NCI-H2081 treated with DMSO at 0.1 percent for 48 hours (cell line): ENCODE data around the gene NLN.
"Not testable (repeated sequence)": the region's sequence is repeated elsewhere in the genome, so short reads cannot be mapped to it uniquely, and the experiment has no call there.

Experiments used
- DNase-seq: peaks from one replicate; lab custom pipeline; 2025; lab: John Stamatoyannopoulos, UW

The NLN gene

DNA sequence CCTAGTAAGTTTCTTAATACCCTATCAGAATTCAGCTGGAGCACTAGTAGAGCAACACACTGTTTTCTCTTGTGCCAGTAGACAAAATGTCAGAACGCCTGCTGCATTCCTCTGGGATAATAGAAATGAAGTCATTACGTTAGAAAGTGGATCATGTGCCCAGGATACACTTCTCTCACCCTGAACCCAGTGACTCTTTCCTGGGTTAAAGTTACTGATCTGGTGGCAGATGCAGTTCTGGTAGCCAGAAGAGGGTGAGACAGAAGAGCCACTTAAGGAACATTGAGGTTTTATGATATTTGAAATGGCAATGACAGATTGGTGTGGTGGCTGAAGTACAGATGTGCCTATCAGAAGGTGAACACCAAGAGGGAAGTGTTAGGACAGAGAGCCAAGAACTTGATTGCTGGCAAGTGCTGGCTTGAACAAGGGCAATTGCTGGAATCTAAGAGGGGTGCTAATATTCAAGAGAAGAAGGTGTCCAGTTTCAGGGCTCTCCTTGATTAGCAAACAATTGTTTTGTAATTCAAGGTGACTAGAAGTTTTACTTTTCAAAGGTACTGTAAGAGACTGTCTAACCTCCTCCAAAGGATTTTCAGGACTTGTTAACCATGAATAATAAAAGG, 110.7 kb downstream of the NLN start:
- DNase-seq = no peak

DNA sequence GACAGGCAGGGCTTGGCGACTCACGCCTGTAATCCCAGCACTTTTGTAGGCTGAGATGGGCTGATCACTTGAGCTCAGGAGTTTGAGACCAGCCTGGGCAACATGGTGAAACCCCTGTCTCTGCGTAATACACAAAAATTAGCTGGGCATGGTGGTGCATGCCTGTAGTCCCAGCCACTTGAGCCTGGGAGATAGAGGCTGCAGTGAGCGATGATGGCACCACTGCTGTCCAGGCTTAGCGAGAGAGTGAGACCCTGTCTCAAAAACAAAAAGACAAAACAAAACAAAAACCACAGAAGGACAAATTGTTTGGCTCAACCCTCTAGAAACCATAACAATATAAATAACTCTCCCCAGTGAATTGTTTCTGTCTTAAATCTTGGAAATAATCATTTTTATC, 111.8 kb downstream of the NLN start:
- no peak for DNase-seq

DNA sequence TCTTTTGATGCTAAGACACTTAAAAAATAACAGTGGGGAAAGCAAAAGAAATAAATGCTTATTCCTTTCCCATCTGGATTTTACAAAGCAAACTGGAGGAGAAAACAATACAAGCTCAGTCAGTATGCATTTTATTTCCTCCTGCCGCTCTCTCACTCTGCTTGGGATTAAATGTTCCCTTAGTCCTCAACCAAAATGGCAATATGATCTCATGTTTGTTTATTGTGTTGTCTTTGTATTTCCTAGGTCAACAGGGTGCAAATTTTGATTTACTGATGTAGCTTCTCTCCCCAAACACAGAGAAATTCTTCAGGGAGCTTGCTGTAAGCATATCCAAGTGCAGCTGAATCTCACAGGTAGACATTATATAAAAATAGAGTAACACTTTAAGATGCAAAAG, 112.3 kb downstream of the NLN start:
- no peak for DNase-seq

DNA sequence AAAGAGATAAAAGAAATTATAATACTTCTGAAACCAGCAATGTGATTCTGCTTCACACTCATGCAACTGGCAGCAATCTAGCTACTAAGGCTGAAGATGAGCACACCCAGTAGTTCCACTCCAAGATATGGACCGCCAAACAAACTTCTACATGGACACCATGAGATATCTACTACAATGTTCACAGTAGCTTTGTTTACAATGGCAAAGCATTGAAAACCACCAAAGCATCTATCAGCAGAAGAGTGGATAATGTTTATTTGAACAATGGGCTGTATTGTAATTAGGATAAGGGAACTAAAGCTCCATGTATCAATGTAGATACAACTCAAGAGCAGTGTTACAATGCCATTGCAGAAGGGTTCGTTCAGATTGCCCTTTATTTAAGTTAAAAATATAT, 113.2 kb downstream of the NLN start:
- DNase-seq = no peak

DNA sequence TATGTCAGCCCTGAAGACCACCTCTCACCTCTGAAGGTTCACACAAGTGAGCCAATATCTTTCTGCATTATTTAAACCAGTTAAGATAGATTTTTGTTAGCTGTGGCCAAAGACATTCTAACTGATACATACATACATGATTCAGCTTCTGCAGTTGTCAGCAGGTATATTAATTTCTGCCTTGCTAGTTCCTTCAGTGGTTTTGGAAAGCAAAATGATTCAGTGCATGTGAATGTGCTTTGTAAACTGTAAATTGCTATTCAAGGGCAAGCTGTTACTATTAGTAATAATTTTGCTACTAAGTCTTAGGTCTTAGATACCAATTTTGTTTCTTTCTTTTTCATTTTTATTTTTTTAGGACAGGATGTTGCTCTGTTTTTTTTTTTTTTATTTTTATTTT, 115.1 kb downstream of the NLN start:
- no peak for DNase-seq

DNA sequence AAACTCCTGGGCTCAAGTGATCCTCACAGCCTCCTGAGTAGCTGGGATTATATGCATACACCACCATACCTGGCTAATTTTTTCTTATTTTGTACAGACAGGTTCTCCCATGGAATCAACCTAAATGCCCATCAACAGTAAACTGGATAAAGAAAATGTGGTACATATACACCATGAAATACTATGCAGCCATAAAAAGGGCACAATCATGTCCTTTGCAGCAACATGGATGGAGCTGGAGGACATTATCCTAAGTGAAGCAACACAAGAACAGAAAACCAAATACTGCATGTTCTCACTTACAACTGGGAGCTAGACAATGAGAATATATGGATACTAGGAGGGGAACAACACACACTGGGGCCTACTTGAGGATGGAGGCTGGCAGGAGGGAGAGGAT, 117.2 kb downstream of the NLN start:
- DNase-seq = not testable (repeated sequence)

DNA sequence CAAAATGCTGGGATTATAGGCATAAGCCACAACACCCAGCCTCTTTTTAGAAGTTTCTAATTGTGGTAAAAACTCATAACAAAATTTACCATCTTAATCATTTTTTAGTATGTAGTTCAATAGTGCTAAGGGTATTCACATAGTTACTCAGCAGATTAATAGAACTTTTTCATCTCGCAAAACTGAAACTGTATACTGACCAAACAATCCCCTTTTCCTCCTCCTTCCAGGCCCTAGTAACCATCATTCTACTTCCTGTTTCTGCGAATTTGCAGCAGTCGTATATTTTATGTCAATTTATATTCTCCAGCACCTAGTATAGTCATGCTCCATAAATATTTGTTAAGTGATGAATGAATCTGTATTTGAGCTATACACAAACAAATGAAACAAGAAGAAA, 118.1 kb downstream of the NLN start:
- DNase-seq = no peak

DNA sequence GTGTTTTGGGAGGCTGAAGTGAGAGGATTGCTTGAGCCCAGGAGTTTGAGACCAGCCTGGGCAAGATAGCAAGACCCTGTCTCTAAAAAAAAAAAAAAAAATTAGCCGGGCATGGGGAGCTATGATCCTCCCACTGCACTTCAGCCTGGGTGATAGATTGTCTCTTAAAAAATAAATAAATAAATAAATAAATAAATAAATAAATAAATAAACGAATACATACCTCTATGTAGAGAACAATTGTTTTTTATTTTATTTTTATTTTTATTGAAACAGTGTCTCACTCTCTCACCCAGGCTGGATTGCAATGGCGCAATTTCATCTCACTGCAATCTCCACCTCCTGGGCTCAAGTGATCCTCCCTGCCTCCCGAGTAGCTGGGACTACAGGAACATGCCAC, 122.8 kb downstream of the NLN start:
- DNase-seq = not testable (repeated sequence)

DNA sequence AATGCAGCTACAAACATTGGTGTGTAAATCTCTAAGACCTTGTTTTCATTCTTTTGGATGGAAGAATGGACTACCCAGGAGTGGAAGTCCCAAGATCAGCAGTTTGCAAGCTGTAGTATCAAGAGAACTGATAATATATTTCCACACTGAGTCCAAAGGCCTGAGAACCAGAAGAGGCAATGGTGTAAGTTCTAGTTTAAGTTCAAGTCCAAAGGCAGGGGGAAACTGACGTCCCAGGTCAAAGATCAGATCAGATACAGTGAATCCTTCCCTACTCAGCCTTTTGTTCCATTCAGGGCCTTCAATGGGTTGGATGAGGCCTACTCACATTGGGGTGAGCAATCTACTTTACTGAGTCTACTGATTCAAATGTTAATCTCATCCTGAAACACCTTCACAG, 124.1 kb downstream of the NLN start:
- DNase-seq = no peak

DNA sequence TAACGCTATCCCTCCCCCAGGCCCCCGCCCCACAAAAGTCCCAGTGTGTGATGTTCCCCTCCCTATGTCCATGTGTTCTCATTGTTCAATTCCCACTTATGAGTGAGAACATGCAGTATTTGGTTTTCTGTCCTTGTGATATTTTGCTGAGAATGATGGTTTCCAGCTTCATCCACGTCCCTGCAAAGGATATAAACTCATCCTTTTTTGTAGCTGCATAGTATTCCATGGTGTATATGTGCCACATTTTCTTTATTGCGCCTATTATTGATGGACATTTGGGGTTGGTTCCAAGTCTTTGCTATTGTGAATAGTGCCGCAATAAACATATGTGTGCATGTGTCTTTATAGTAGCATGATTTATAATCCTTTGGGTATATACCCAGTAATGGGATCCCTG, 125.0 kb downstream of the NLN start:
- not testable (repeated sequence) for DNase-seq

DNA sequence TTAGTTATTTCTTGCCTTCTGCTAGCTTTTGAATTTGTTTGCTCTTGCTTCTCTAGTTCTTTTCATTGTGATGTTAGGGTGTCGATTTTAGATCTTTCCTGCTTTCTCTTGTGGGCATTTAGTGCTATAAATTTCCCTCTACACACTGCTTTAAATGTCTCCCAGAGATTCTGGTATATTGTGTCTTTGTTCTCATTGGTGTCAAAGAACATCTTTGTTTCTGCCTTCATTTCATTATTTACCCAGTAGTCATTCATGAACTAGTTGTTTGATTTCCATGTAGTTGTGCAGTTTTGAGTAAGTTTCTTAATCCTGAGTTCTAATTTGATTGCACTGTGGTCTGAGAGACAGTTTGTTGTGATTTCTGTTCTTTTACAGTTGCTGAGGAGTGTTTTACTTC, 127.9 kb downstream of the NLN start:
- DNase-seq = not testable (repeated sequence)

DNA sequence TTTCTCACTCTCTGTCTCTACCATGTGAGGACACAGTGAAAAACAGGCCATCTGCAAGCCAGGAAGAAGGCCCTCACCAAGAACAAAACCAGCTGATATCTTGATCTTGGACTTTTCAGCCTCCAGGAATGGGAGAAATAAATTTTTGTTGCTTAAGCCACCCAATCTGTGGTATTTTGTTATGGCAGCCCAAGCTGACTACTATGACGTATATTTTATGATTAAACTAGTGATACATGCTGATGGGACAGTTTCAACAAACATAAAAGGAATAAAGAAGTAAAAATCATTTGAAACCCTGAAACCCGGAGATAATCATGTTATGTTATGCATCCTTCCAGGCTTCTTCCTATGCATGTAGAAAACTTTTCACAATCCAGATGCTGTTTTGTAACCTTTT, 132.9 kb downstream of the NLN start:
- no peak for DNase-seq

DNA sequence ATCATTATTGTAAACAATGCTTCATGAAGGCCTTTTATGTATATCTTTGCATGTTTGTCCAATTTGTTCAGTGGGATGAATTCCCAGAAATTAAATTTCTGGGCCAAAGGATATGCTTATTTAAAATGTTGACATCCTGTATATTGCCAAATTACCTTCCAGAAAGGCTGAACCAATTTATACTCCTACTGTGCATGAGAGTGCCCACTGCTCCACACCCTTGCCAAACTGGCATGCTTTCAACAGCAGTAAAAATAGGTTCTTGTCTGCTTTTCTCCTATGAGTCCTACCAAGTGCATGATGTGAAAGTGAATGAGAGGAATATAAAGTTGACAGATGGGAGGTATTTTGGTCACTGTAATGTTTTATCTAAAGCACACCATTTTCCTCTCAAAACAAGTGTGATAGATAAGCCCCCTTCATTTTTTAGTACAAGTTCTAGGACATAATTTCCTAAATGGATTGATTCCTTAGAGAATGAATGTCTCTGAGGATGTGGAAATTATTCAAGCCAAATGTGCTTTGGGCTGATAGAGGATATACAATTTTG, 133.8 kb downstream of the NLN start:
- peak; percentile 62 for DNase-seq

DNA sequence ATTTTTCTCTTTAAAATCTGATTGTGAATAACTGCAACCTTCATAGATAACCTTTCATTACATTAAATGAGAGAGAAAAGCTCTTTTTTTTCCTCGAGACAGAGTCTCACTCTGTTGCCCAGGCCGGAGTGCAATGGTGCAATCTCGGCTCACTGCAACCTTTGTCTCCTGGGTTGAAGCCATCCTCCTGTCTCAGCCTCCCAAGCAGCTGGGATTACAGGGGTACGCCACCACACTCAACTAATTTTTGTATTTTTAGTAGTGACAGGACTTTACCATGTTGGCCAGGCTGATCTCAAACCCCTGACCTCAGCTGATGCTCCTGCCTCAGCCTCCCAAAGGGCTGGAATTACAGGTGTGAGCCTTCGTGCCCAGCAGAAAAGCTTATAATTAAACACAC, 134.5 kb downstream of the NLN start:
- DNase-seq = no peak

DNA sequence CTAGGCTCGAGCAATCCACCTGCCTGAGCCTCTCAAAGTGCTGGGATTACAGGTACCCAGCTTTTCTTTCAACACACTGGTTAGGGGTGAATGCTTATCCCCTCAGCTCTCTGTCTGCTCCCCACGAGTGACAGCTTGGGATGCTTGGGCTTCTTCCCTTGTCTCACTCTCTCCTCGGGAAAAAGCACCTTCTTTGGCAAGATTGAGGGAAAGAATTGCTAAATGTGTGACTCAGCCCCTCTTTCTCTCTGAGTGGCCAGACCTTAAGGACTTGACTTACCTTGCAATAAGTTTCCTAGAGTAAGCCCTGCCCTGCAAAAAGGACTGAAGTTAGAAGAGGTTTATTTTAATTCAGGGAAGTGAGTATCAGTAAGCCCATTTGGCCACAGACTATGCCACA, 136.3 kb downstream of the NLN start:
- no peak for DNase-seq

DNA sequence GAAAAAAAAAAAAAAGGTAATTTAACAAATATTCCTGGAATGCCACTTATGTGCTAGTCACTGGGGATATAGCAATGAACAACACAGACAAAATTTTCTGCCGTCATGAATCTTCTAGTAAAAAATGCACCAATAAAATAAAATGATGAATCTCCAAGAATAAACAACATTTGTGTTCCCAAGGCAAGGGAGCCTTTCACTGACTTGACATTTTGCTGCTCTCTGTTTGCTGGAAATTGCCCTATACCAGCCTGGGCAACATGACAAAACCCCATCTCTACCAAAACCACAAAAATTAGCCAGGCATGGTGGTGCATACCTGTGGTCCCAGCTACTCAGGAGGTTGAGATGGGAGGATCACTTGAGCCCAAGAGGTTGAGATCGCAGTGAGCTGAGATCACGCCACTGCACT, 139.8 kb downstream of the NLN start:
- no peak for DNase-seq

DNA sequence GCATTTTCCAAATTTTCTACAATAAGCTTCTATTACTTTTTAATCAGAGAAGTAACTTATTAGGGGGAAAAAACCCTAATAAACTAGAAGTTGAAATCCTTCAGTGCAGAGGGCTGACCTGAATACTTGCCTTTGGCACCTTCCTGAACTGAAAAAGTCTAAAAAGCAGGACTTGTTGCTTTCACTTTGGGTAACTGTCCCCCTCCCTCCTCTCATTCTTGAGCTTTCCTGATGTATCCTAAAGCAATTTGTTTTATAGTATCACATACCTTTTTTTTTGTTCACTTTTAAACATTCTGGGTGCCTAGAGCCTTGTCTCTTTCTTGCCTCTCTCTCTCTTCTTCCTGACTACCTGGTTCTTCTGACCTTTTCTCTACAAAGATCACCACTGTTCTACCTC, 140.4 kb downstream of the NLN start:
- DNase-seq = no peak

DNA sequence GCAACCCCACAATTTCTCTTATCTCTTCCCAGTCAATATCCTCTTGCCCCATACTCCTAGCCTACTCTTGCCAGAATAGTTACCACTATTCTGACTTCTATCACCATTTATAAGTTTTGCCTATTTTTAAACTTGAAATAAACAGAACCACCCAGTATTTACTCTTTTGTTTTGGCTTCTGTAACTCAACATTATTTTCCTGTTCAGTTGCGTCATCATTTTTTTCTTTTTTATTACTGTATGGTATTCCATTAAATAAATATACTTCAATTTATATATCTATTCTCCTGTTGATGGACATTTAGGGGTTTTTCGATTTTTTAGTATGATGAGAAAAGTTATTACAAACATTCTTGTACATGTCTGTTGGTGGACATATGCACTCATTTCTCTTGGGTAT, 141.7 kb downstream of the NLN start:
- DNase-seq = no peak

DNA sequence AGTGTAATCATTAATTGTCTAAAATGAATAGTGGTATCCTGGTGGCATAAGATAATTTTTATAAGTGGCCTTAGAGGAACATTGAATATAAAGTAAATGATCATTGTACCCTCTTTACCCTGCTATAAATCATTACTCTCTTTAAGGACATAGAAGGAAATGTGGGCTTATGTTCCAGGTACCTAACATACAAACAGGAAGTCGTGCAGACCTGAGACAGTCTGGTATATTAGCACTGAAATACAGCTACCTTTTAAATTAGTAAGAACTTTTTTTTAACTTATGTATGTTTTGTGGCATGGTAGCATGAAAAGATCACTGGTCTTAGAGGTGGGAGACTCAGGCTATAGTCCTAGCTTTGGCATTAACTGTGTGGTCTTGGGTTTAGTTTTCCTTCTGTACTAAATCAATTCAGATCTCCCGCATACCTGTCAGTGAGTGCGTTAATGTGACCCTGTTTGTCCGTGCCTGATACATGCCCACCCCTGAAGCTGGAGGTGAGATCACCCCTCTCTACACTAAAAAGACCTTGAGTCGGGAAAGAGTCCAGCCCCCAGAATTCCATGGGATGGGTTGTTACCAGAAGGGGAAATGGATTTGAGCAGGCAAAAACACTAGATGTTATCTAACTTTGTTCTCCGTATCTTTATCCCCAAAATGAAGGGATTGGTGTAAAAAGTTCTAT, 145.0 kb downstream of the NLN start:
- no peak for DNase-seq

DNA sequence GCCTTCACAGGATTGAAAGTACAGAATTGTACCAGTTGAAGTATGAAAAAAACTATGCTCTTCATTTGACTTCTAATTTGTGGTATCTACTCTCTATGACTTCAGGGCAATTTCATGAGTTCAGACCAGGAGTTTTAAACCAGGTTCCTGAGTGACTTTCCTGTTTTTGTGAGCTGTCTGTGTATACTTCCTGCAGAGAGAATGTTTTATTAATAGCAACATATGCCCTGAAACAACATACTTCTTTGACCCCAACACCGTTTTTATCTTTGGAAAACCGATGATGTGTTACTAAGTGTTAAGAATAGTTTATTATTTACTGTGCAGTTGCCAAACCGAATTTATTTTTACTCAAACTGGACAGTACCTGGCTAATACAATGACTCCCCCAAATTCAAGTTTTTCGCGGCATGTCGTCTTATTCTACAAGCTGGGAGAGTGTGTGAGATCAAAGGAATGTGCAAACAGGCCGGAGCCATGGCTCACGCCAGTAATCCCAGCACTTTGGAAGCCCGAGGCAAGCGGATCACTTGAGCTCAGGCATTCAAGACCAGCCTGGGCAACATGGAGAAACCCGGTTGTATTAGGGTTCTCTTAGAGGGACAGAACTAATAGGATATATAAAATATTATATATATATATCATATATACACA, 145.7 kb downstream of the NLN start:
- DNase-seq = no peak

DNA sequence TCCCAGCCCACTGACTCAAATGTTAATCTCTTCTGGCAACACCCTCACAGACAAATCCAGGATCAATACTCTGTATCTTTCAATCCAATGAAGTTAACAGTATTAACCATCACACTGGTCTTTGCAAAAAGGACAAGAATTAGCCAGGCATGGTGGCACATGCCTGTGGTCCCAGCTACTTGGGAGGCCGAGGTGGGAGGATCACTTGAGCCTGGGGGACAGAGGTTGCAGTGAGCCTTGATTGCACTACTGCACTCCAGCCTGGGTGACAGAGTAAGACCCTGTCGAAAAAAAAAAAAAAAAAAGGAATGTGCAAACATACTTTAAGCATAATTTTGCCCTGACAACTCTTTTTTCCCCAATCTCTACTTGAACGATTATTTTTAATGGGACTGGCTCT, 146.5 kb downstream of the NLN start:
- DNase-seq = no peak

DNA sequence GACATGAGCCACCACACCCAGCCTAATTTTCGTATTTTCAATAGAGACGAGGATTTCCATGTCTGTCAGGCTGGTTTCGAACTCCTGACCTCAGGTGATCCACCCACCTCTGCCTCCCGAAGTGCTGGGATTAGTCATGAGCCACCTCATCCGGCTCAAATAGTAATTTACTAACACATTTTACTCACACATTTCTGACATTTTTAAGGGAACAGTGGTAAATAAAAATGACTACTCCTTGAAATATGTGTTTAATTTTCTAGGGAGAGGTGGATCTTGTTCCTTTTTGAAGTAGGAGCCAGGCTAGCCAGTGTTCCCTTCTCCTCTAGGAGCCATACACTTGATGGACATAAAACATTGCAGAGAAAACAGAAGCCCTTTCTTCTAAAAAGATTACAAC, 149.2 kb downstream of the NLN start:
- DNase-seq = no peak

DNA sequence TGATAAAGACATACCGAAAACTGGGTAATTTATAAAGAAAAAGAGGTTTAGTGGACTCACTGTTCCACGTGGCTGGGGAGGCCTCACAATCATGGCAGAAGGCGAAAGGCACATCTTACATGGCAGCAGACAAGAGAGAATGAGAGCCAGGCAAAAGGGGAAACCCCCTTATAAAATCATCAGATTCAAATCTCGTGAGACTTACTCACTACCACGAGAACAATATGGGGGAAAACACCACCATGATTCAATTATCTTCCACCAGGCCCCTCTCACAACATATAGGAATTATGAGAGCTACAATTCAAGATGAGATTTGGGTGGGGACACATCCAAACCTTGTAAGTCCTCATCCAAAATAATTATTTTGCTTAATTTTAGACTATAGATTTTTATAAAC, 149.8 kb downstream of the NLN start:
- DNase-seq = not testable (repeated sequence)
